HTR-8/SVneo (cell line): ENCODE data around the gene THBD.

Experiments
- DNase-seq: peaks from one replicate; pipeline ENCODE4 v3.0.0; 2011; ENCODE audit warnings: low spot score, mixed read lengths; ENCODE audit not compliant: insufficient read length
- FAIRE-seq: peaks from 2 replicates; lab custom pipeline; 2011; peaks lifted over from hg19 to GRCh38; lab: Jason Lieb, UNC

Gene THBD

GRCh38 chr20:23049201-23050075 is at the start of gene THBD:
Gene THBD (minus strand): TSS chr20:23049672. CDS start chr20:23049504, 168 bp downstream.
- DNase-seq: peak; percentile 40
- FAIRE-seq: peak; percentile 52

GRCh38 chr20:23097636-23098580 is 48.4 kb upstream of the THBD start:
- FAIRE-seq (no peak), DNase-seq (no peak)

- no peak for FAIRE-seq
- no peak for DNase-seq
These were observed 47.6 kb upstream of the THBD start for GRCh38 chr20:23096986-23097520.

- no peak for FAIRE-seq
- no peak for DNase-seq
These were observed 46.6 kb upstream of the THBD start for GRCh38 chr20:23096097-23096496.

GRCh38 chr20:23095499-23095898 is 46.0 kb upstream of the THBD start:
- FAIRE-seq: no peak
- no peak for DNase-seq

GRCh38 chr20:23094927-23095326 is 45.5 kb upstream of the THBD start:
- DNase-seq (no peak), FAIRE-seq (no peak)

- no peak for DNase-seq
These were observed 44.9 kb upstream of the THBD start for GRCh38 chr20:23094213-23094896.

GRCh38 chr20:23093613-23094012 is 44.1 kb upstream of the THBD start:
- DNase-seq (no peak), FAIRE-seq (no peak)

More at GRCh38 chr20:23094213-23094896, 44.9 kb upstream of the THBD start:
- FAIRE-seq: no peak

- no peak for FAIRE-seq
- no peak for DNase-seq
These were observed 43.5 kb upstream of the THBD start for GRCh38 chr20:23092861-23093495.

GRCh38 chr20:23092384-23092756 is 42.9 kb upstream of the THBD start:
- DNase-seq (no peak), FAIRE-seq (no peak)

- DNase-seq (no peak), FAIRE-seq (no peak)
These were observed 42.4 kb upstream of the THBD start for GRCh38 chr20:23091721-23092383.

- DNase-seq (no peak), FAIRE-seq (no peak)
These were observed 41.4 kb upstream of the THBD start for GRCh38 chr20:23090878-23091277.

GRCh38 chr20:23090147-23090546 is 40.7 kb upstream of the THBD start:
- DNase-seq (no peak), FAIRE-seq (no peak)

GRCh38 chr20:23088866-23089265 is 39.4 kb upstream of the THBD start:
- DNase-seq: no peak
- no peak for FAIRE-seq

GRCh38 chr20:23087587-23088251 is 38.2 kb upstream of the THBD start:
- DNase-seq: no peak
- no peak for FAIRE-seq

GRCh38 chr20:23086931-23087411 is 37.5 kb upstream of the THBD start:
- no peak for FAIRE-seq
- DNase-seq: no peak

GRCh38 chr20:23086056-23086566 is 36.6 kb upstream of the THBD start, which contains the start of gene CD93:
Gene CD93 (minus strand): TSS chr20:23086324. CDS start chr20:23086192, 132 bp downstream.
- DNase-seq (no peak), FAIRE-seq (no peak)

- FAIRE-seq: no peak
- DNase-seq: no peak
These were observed 36.1 kb upstream of the THBD start for GRCh38 chr20:23085436-23086055.
